Activated naive CD4-positive, alpha-beta T cell treated with anti-CD3 and anti-CD28 coated beads, Interleukin-2, amount 50 U/mL, for 16 hours (primary cell): ENCODE measurements around the gene USP6.
"Not testable (repeated sequence)": the region's sequence is repeated elsewhere in the genome, so short reads cannot be mapped to it uniquely, and the experiment has no call there.

Experiments used
- DNase-seq: peaks from one replicate; pipeline ENCODE4 v3.0.0-alpha.2; 2020

Gene USP6

DNA sequence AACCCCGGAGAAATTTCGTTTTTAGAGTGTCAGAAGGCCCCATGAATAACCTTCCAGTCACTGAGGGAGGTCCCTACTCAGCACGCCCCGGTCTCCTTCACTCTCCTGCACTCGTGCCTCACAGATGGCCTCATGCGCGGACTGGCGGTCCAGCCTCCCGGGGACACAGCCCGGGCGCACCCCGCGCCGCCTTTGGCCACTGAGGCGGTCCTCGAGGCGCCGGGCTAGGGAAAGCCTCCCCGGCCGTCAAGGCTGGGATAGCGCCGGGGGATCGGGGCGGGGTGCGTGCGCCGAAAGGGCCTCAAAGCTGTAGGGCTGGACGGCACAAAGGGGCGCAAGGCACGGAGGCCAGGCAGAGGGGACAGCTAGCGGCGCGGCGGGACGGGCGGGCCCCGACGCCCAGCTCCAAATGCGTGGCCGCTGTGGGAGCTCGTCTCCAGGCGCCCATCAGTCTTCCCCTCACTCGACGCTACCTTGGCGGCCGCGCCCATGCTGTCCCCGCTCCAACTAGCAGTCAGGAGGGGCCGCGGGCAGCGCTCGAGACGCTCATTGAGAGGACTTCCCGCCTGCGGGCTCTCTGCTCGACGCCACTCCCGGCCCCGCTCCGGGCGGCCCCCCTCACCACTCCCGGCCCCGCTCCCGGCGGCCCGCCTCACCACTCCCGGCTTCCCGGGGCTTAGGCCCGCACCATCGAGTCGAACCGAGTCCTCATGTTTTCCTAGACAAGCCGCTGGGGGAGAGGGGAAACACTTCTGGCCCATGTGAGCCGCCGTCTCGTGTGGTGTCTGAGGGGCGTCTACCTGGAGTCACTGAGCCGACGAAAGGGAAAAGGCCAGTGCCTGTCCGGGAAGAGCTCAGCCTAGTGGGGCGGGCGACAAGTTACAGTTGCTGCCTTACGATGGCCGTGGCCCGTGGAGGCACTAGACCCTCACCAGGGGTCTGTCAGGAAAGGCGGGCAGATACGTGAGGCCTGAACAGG lies at the start of gene USP6:
Gene USP6 (plus strand): TSS at position 360 of the 979 bp plus-strand sequence. CDS start 14,336 bp downstream, outside the sequence.
- no peak for DNase-seq

DNA sequence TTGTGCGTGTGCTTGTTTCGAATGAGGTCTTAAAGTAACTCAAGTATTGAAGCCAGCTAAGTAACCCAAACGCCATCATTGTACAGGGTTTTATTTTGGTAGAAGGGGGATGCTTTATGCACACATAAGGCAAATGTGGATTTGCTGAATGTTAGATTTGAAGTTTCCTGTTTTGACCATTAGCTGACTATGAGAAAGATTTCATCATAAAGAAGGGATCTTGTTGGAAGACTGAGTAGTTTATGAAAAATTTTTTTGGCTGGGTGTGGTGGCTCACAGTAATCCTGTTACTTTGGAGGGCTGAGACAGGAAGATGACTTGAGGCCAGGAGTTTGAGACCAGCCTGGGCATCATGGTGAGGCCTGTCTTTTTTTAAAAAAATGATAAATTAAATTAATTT lies 47.6 kb upstream of the USP6 start:
- DNase-seq, result no peak

DNA sequence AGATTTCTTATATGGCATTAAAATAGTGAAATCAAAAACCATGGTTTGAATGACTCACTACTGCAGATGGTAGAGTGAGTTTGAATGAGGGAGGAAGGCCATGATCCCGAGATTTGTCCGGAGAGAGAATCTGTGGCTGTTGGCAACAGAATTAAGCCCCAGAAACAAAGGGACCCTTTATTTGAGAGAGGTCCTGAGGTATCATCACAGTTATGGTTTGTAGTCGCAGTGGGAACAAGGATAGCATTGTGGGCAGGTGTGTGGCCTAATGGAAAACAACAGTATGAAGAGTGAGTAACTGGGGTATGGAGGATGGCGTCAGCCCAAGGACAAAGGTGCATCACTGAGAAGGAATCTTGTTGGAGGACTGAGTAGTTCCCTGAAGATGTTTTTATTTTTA lies 46.1 kb upstream of the USP6 start:
- DNase-seq, result no peak

DNA sequence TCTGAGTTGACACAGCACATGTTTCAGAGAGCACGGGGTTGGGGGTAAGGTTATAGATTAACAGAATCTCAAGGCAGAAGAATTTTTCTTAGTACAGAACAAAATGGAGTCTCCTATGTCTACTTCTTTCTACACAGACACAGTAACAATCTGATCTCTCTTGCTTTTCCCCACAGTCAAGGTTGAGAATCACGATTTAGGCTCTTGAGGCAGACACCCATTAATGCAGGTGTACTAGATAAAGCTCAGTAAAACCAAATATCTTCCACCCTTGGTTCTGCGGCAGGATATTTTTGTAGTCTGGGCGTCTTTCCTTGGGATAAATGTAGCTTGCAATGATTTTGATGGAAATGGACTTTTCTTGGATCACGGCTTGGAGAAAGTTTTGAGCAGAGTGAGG lies 40.4 kb upstream of the USP6 start:
- DNase-seq, result not testable (repeated sequence)

DNA sequence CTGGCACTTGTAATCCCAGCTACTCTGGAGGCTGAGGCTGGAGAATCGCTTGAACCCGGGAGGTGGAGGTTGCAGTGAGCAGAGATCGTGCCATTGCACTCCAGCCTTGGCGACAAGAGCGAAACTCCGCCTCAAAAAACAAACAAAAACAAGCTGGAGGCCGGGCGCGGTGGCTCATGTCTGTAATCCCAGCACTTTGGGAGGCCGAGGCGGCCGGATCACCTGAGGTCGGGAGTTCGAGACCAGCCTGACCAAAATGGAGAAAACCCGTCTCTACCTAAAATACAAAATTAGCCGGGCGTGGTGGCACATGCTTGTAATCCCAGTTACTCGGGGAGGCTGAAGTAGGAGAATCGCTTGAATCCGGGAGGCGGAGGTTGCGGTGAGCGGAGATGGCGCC lies 38.6 kb upstream of the USP6 start:
- not testable (repeated sequence) for DNase-seq

DNA sequence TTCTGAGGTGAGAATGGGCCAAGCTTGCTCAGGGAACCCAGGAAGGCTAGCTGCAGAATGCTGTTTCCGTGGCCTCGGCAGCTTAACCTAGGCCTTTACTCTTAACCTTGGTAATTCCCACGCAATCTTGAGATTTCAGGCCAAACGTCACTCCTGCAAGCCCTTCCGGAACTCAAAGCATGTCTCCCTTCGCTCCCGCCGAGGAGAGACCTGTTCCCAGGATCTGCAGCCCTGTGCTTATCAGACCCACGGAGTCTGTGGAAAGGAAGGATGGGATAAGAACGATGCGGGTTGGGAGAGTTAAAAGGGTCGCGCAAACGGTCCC lies 38.1 kb upstream of the USP6 start:
- no peak for DNase-seq

DNA sequence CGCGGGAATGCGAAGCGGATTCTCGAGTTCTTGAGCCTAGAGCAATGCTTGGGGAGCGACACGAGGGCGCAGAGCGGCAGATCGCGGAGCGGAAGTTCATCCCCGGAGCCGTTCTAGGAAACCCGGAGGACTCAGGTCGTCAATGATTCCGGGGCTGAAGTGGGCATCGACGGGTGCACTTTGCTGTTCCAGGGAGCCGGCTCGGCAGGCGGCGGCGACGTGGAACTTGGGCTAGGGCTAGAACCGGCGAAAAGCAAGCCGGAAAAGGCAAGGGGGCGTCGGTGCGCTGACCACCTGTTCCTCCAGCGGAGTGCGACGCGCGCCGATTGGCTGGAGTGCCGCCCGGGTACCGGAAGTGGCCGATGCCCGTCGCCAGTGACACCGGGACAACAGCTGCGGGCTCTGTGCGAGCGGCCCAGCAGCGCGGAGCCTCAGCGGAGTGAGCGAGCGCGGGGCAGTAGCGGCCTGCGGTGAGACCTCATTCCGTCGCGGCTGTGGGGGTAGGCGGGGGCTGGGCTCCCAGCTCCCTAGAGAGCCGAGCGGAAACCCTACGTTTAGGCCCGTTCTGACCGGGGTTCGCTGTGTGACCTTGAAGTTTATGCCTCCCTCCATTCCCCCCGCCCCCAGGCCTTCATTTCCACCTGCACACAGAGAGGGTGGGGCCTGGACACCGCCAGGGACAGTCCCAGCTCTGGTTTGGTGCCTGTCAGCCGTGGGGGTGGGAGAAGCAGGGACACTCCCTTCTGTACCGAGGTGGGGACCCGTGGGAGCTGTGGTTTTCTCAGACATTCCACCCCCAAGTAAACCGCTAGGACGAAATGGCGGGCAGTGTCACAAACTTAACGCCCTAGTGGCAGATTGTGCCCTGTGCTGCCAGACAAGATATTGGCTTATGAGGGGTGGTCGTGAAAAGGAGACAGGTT lies 37.5 kb upstream of the USP6 start, which contains the start of gene ZFP3:
Gene ZFP3 (plus strand): TSS at position 362 of the 923 bp plus-strand sequence. CDS start 13,038 bp downstream, outside the sequence.
- peak; percentile 76 for DNase-seq

DNA sequence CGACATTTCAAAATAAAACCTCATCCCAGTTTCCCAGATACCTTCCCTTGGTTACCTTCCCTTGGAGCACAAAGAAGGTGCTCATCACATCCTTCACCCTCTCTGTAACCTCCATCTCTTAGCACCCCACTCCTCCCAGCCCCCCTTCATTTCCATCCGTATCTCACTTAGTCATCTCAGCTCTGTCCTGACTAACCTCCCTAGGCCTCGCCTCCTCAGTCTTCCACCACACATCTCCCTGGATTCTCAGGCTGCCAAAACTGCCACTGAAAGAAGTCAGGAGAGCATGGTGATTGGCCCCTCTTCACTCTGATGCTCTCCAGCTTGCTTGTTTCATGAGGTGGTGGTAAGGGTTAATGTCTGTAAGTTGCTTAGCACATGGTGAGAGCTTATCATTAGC lies 35.2 kb upstream of the USP6 start:
- DNase-seq, result no peak

DNA sequence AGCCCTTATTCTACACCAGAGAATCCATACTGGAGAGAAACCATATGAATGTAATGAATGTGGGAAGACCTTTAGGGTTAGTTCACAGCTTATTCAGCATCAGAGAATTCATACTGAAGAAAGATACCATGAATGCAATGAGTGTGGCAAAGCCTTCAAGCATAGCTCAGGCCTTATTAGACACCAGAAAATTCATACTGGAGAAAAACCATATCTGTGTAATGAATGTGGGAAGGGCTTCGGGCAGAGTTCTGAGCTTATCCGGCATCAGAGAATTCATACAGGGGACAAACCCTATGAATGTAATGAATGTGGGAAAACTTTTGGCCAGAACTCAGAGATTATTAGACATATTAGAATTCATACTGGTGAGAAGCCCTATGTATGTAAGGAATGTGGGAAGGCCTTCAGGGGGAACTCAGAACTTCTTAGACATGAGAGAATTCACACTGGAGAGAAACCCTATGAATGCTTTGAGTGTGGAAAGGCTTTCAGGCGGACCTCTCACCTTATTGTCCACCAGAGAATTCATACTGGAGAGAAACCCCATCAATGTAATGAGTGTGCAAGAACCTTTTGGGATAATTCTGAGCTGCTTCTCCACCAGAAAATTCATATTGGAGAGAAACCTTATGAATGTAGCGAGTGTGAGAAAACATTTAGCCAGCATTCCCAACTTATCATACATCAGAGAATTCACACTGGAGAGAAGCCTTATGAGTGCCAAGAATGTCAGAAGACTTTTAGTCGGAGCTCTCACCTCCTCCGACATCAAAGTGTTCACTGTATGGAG lies 23.4 kb upstream of the USP6 start:
- DNase-seq, result no peak

DNA sequence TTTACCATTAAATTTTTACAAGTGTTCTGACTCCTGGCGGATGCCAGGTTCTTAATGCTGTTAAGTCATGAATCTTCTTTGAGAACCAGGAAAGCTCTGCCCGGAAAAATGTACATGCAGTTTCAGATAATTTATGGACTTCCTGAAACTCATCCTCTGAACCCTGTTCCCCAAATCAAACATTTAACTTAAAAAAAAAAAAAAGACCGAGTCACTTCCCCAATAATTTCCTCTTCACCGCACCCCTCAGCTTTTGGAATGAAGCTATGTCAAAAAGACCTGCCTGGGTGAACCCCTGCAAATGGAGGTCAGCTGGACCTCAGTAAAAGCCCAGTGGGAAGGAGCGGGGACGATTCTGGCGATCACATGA lies 19.1 kb upstream of the USP6 start:
- no peak for DNase-seq

DNA sequence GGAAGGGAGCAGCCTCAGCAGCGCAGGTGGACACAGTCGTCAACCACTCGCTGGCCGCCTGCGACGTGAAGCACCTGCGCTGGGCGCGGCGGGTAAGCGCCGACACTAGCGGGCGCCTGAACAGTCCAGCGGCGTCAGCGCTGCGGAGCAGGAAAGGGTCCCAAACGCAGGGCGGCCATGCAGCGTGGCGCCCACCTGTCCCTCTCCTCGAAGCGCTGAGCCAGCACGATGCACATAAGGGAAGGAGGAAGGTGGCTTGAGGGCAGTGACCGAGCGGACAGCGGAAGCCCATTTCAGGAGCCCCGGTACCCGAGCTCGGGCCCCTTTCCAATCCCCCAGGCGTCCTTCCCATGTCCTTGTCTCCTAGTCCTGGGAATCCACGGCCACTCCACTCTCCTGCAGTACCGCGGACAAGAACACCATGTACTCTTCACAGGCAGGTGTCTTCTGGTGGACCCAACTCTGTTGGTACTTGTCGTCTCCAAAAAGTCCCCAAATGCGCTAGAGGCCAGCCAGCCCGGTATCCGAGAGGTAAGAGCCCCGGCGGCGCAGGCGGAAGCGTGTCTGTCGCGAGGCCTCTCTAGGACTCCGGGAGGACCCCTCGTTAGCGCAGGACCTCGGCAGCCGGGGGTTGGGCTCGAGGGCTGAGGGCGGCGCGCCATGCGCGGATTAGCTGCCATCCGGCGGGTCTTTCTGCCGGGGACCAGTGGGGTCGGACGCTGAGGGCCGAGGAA lies 18.6 kb upstream of the USP6 start:
- DNase-seq, result peak; percentile 41

DNA sequence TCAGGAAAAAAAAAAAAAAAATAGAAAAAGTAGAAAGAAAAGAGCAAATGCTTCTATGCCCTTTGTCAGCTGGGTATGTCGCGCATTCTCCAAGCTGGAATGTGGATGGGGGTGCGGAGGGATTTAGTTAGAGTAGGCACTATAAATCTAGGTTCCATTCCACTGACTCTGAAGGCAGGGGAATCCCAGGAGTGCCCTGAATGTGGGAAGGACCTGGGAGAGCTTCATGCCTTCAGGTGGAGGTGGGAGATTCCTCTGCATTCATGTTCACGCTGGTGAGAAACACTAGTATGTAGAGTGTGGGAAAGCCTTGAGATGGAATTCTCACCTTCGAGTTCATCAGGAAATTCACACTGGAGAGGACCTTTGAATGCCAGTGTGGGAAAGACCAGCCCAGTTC lies 16.6 kb upstream of the USP6 start:
- no peak for DNase-seq

DNA sequence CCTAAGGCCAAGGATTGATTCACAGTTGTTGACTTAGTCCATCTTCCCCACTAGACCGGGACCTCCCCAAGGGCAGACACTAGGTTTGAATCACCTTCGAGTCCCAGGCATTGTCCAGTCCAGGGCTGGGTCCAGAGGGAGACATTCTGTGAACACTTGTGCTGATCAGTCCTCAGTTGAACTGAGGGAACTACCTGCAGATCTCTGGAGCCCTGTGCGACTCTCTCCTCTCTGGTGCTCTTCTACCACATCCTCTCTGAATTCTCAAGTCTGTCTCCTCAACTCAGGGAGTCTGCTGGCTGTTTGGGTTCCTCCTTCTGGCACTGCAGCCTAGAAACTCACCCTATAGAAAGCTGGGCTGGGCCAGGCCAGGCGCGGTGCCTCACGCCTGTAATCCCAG lies 15.0 kb upstream of the USP6 start:
- no peak for DNase-seq

DNA sequence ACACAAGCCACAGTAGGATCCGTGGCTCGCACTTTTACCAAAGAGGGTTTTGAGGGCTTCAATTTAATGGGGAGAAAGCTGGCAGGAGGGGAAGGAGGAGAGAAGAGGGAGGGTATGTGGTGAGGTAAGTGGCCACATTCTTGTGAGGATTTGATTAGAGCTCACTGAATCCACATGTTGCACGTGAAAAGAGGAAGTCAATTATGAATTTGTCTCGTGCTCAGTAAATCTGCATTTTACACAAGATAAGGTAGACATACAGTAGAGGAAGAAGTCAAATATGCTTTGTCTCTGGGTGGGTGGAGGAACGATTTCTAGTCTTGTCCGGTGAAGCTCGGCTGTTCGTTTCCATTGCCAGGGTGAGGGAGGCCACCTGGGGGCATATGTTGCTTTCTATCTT lies 5.0 kb upstream of the USP6 start:
- DNase-seq, result no peak

DNA sequence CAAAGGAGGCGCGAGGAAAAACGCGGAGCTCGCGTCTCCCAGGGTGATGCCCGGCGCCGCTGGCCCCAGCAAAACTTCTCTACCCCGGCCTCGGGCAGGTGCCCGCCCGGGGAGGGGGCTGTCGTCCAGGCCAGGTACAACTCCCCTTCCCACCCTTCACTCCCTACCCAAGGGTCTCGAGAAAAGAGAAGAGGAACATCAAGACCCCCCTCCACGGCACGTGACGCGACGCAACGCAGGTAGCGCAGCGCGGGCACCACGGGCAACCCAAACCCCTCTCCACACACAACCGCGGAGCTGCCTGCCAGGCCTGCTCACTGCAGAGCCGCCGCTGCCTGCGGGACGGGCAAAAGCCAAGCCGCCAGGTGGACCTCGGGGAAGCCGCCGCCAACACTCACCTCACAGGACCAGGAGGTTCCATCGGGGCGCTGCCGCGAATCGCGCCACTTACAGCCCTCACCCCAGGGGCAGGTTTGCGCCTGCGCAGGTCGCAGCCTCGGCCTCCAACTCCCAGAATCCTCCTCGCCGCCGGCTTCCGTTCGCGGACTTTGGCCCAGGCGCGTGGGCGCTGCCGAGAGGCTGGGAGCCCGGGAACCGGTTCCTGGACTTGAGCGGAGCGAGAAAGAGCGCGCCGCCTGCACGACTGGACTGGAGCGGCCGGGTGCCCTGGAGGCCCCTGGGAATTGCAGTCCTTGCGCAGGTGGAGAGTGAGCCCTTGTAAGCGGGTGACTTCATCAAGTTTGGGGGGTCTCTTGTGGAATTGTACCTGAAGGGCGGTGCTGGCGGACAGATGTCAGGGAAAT lies 4.2 kb upstream of the USP6 start, which contains the start of gene ZNF232:
Gene ZNF232 (minus strand): TSS at position 477 of the 803 bp plus-strand sequence. CDS start 56 bp downstream, at position 421.
- peak; percentile 91 for DNase-seq

DNA sequence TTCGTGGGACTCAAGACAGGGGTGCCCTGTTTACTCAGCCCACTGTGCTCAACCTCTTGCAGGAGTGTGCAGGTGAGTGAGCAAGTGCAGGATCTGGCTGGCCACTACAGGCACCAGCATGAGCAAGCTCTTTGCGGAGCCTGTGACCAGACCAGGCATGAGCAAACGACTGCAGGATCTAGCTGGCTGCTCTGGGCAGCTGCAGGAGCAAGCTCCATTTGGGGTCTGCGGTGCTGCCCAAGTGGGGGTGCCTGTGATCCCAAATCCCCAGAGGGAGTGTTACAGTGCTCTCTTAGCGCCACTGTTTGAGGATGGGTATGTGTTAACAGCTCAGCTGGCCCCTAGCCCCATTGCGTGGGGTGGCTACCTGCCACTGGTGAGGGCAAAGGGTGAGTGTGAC lies 2.4 kb downstream of the USP6 start:
- DNase-seq, result no peak

DNA sequence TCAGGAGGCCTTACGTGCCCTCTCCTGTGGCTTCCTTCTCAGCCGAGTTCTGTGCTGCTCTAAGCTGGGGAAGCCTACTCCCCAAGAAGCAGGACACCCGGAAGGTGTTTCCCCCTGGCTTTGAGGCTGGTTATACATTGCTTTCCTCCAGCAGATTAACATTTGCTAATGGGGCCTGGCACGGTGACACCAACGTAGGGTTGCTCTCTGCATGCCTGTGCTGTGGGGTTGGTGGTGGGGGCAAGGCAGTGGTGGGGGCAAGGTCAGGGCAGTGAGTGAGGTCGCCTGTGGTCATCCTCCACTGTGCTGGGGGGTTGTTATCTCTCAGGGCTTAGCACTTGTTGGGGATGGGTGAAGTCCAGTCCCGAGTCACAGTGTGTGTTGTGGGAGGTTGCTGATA lies 4.2 kb downstream of the USP6 start:
- DNase-seq, result no peak

DNA sequence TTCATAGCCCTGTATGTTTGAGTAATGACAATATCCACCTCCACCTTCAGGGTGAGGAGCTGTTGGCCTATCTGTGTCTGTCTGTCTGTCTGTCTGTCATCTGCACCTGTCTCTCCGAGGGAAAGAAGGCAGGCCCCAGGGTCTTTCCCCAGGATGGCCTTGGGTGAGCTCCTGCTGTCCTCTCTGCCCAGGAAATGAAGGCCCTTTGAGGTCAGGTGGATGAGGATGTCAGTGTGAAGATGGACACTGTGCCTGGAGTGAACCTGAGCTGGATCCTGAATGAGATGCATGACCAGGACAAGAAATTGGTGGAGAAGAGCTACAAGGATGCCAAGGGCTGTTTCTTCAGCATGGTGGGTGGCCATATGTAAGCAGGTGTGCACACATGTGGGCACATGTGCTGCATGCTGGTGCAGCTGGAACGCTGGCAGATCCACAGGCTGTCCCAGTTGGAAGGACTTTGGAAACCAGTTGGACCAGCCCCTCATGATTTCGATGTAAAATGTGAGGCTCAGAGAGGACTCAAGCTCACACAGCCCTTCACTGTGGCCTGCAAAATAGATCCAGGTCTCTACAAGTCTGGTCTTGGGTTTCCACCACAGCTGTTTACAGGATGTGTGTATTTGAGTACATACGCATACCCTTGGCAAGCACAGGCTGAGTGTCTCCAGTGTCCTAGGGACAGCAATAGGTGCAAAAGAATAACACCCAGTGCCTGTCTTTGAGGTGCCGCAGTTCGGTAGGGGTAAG lies 4.8 kb downstream of the USP6 start:
- not testable (repeated sequence) for DNase-seq

DNA sequence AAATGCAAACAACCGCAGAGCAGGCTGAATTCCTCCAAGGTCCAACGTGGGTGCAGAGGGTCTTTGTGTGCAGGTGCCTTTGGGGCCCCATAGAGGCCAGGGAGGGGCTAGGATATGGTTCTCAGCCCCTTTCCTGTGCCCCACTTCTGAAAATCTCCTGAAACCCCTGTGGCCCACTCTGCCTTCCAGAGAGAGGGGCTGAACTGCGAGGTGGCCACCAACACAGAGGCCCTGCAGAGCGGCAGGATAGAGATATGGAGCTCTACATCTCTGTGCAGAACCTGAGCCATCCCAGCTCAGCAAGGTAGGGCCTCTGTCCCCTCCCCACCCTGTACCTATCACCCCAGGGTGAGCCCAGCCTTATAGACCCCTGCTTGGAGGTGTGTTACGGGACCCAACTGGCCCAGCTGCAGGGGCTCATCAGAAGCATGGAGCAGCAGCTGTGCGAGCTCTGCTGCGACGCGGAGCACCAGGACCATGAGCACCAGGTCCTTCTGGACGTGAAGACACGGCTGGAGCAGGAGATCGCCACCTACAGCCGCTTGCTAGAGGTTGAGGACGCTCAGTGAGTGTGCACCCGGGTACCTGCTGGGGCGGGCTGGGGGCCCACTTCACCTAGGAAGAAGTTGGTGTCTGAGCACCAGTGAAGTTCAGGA lies 5.5 kb downstream of the USP6 start:
- DNase-seq, result no peak

DNA sequence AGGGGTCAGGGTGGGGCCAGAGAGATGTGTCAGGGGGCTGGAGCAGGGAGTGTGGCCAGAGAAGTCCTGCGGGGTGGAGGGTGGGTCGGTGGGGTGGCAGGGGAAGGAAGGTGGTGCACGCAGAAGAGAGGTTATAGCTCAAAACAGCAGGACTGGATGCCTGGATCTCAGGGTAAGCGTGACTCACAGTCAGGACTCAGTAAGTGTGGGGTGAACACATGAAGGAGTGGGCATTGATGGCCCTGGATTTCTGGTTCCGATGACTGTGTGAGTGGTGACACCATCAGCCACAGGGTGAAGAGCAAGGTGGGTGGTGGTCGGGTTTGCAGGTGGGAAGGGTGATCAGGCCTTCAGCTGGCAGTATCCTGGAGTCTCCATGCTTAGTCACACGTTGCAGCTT lies 6.2 kb downstream of the USP6 start:
- DNase-seq, result not testable (repeated sequence)
